OCI-LY3 (cell line): ENCODE measurements around the gene TRAPPC8.
"Not testable (repeated sequence)": the region's sequence is repeated elsewhere in the genome, so short reads cannot be mapped to it uniquely, and the experiment has no call there.

ENCODE experiments used
- H2AFZ ChIP-seq: fragments of 200-600, 300-600 bp; shearing (Covaris generic); 2 replicates; pipeline ENCODE4 v1.6.0; 2014; ENCODE audit warnings: antibody characterized with exemption, low read depth, low read length
- H3K27ac ChIP-seq: fragments of 200-600, 300-600 bp; sonication (generic); 2 replicates; pipeline ENCODE4 v1.5.1; 2014; ENCODE audit warnings: mild to moderate bottlenecking, low read length, moderate library complexity, mixed read lengths
- H3K27me3 ChIP-seq: fragments of 200-600, 300-600 bp; sonication (generic); 2 replicates; pipeline ENCODE4 v1.6.1; 2014; ENCODE audit warnings: low read depth, low read length, mixed read lengths
- H3K36me3 ChIP-seq: fragments of 200-600, 300-600 bp; sonication (generic); replicated peaks from 2 replicates; pipeline ENCODE3; 2014; ENCODE audit warnings: low read depth, low read length, mixed read lengths
- H3K4me1 ChIP-seq: fragments of 300-600, 200-600 bp; sonication (generic); 2 replicates; pipeline ENCODE4 v1.6.1; 2014; ENCODE audit warnings: low read length, mixed read lengths
- H3K4me2 ChIP-seq: fragments of 200-600, 300-600 bp; sonication (generic); 2 replicates; pipeline ENCODE4 v1.6.1; 2014; ENCODE audit warnings: low read length, mixed read lengths
- H3K4me3 ChIP-seq: fragments of 300-600, 200-600 bp; sonication (generic); 2 replicates; pipeline ENCODE4 v1.5.1; 2014; ENCODE audit warnings: antibody characterized with exemption, mild to moderate bottlenecking, low read length, moderate library complexity
- H3K79me2 ChIP-seq: fragments of 300-600, 200-600 bp; shearing (Covaris generic); 2 replicates; pipeline ENCODE4 v1.6.1; 2014; ENCODE audit warnings: mild to moderate bottlenecking, low read length, mixed read lengths
- H3K9ac ChIP-seq: fragments of 300-600, 200-600 bp; shearing (Covaris generic); 2 replicates; pipeline ENCODE4 v1.6.0; 2014; ENCODE audit warnings: mild to moderate bottlenecking, low read length, moderate library complexity
- H3K9me3 ChIP-seq: fragments of 200-600, 300-600 bp; shearing (Covaris generic); 2 replicates; pipeline ENCODE4 v1.6.1; 2014; ENCODE audit warnings: low read length, mixed read lengths; ENCODE audit not compliant: insufficient read depth
- H4K20me1 ChIP-seq: fragments of 200-600, 300-600 bp; sonication (generic); 2 replicates; pipeline ENCODE4 v1.6.1; 2016; ENCODE audit warnings: low read length, mixed read lengths; ENCODE audit not compliant: insufficient read depth
- CTCF ChIP-seq: fragments of 200-600, 300-600 bp; sonication (generic); IDR thresholded peaks from 2 replicates; pipeline ENCODE4 v1.5.1; 2014; ENCODE audit warnings: antibody characterized with exemption, low read length, low read depth
- EZH2phosphoT487 ChIP-seq: fragments of 200-600 bp; shearing (Covaris generic); IDR thresholded peaks from 2 replicates; pipeline ENCODE4 v1.6.1; 2018; ENCODE audit warnings: antibody characterized with exemption, mixed run types, low read depth

The TRAPPC8 gene

GRCh38 chr18:31931886-31932240, 11.1 kb downstream of the TRAPPC8 start:
- Histone ChIP-seq H3K27me3 (no peaks in the 10 kb centered on the region), H3K27ac (no peak overlapping the region), H3K4me3 (no peak overlapping the region), H3K9me3 (no peaks in the 10 kb centered on the region), H3K4me2 (no peak overlapping the region), H3K9ac (no peak overlapping the region), H3K4me1 (no peaks in the 10 kb centered on the region), H3K79me2 (peaks cover 62% of the 10 kb centered on the region), H3K36me3 (peaks cover 5% of the 10 kb centered on the region), H2AFZ (no peak overlapping the region), H4K20me1 (peaks cover 4% of the 10 kb centered on the region)
- TF ChIP-seq EZH2phosphoT487 (no peak), CTCF (no peak)

- no peaks in the 10 kb centered on the region for H3K9me3 ChIP-seq
- no peak overlapping the region for H2AFZ ChIP-seq
- peaks cover 4% of the 10 kb centered on the region for H4K20me1 ChIP-seq
- H3K4me1 ChIP-seq = no peaks in the 10 kb centered on the region
- no peak overlapping the region for H3K4me2 ChIP-seq
- no peak overlapping the region for H3K4me3 ChIP-seq
- no peak overlapping the region for H3K9ac ChIP-seq
- TF ChIP-seq CTCF (no peak), EZH2phosphoT487 (no peak)
- no peak overlapping the region for H3K27ac ChIP-seq
- H3K27me3 ChIP-seq = no peaks in the 10 kb centered on the region
- peaks cover 7% of the 10 kb centered on the region for H3K36me3 ChIP-seq
- peaks cover 58% of the 10 kb centered on the region for H3K79me2 ChIP-seq
Observed at GRCh38 chr18:31931163-31931885, 11.6 kb downstream of the TRAPPC8 start.

- no peak overlapping the region for H3K4me3 ChIP-seq
- H3K4me2 ChIP-seq = no peak overlapping the region
- H3K4me1 ChIP-seq = no peaks in the 10 kb centered on the region
- no peak overlapping the region for H3K27ac ChIP-seq
- TF ChIP-seq EZH2phosphoT487 (no peak), CTCF (no peak)
- H3K9ac ChIP-seq = no peak overlapping the region
- no peaks in the 10 kb centered on the region for H3K27me3 ChIP-seq
- peaks cover 13% of the 10 kb centered on the region for H3K36me3 ChIP-seq
- H3K79me2 ChIP-seq = peaks cover 57% of the 10 kb centered on the region
- H3K9me3 ChIP-seq = no peaks in the 10 kb centered on the region
- H2AFZ ChIP-seq = no peak overlapping the region
- peaks cover 4% of the 10 kb centered on the region for H4K20me1 ChIP-seq
Observed at GRCh38 chr18:31929273-31929672, 13.7 kb downstream of the TRAPPC8 start.

GRCh38 chr18:31926988-31927387, 15.9 kb downstream of the TRAPPC8 start:
- not testable (repeated sequence) for H3K9ac ChIP-seq, H3K27ac ChIP-seq, H3K27me3 ChIP-seq, H2AFZ ChIP-seq, H3K9me3 ChIP-seq, H3K4me2 ChIP-seq, H3K4me3 ChIP-seq, H4K20me1 ChIP-seq, H3K4me1 ChIP-seq
- H3K36me3 ChIP-seq = peaks cover 17% of the 10 kb centered on the region
- H3K79me2 ChIP-seq = peaks cover 47% of the 10 kb centered on the region
